ENCODE results near the gene ADGB. TPM values are rescaled to one million over a fixed set of nuclear protein-coding genes. Genes with fewer than 3 reads are reported as not detected.
A peak's percentile ranks its signal among the peaks of the same experiment; 100 is the strongest.

Gene ADGB
- total RNA-seq, 4 donors from 2014 or later = not detected

GRCh38 chr6:146767632-146768031 lies 168.9 kb downstream of the ADGB start:
- no peaks in the 10 kb centered on the region for H3K9me3 ChIP-seq
- intact Hi-C loops (cut with DNase I) = no loop called here
- 30% methylated on average over 1 of the region's 1 CpG for WGBS
- H3K4me3 ChIP-seq = no peak overlapping the region
- H3K27ac ChIP-seq (replicated peaks in 1 of 4) = no peak overlapping the region
- H3K27me3 ChIP-seq = no peaks in the 10 kb centered on the region
- DNase-seq (ENCODE audit: extremely low spot score) = no peak
- no peaks in the 10 kb centered on the region for H3K4me1 ChIP-seq
- no peak for TF ChIP-seq EP300 (IDR thresholded peaks at IDR 0.05)
- H3K36me3 ChIP-seq = no peaks in the 10 kb centered on the region

- WGBS = 57% methylated on average over 2 of the region's 2 CpGs
- intact Hi-C loops (cut with DNase I) = no loop called here
- Histone ChIP-seq H3K27ac (replicated peaks in 1 of 4) (no peak overlapping the region), H3K27me3 (no peaks in the 10 kb centered on the region), H3K4me1 (no peaks in the 10 kb centered on the region), H3K4me3 (no peak overlapping the region), H3K36me3 (no peaks in the 10 kb centered on the region), H3K9me3 (no peaks in the 10 kb centered on the region)
- TF ChIP-seq CTCF (IDR thresholded peaks at IDR 0.05) = no peak
- no peak for TF ChIP-seq EP300 (IDR thresholded peaks at IDR 0.05)
- no peak for TF ChIP-seq POLR2AphosphoS5 (IDR thresholded peaks at IDR 0.05)
- no peak for TF ChIP-seq POLR2A (IDR thresholded peaks at IDR 0.05; ENCODE audit: low read depth)
- no peak for DNase-seq (ENCODE audit: extremely low spot score)
Observed at GRCh38 chr6:146768722-146769121, 169.9 kb downstream of the ADGB start.

- Histone ChIP-seq H3K4me1 (no peaks in the 10 kb centered on the region), H3K27ac (replicated peaks in 1 of 4) (peak overlapping the region in 3 of 4 donors; percentile 20 to 55 (median 53)), H3K4me3 (peak overlapping the region in 1 of 4 donors; percentile 19), H3K9me3 (no peaks in the 10 kb centered on the region), H3K36me3 (no peaks in the 10 kb centered on the region), H3K27me3 (no peaks in the 10 kb centered on the region)
- TF ChIP-seq POLR2AphosphoS5 (IDR thresholded peaks at IDR 0.05) (no peak), EP300 (IDR thresholded peaks at IDR 0.05) (no peak), POLR2A (IDR thresholded peaks at IDR 0.05; ENCODE audit: low read depth) (no peak), CTCF (IDR thresholded peaks at IDR 0.05) (no peak)
- 81% methylated on average over 12 of the region's 13 CpGs for WGBS
- DNase-seq (ENCODE audit: extremely low spot score) = no peak
- intact Hi-C loops (cut with DNase I) = no loop called here
Observed at GRCh38 chr6:146770275-146770964, 171.6 kb downstream of the ADGB start.

GRCh38 chr6:146770965-146771735 lies 172.4 kb downstream of the ADGB start:
- WGBS = 74% methylated on average over 14 of the region's 14 CpGs
- intact Hi-C loops (cut with DNase I) = no loop called here
- H3K36me3 ChIP-seq = no peaks in the 10 kb centered on the region
- peak overlapping the region in 3 of 4 donors; percentile 20 to 55 (median 53) for H3K27ac ChIP-seq (replicated peaks in 1 of 4)
- H3K27me3 ChIP-seq = no peaks in the 10 kb centered on the region
- no peak for DNase-seq (ENCODE audit: extremely low spot score)
- H3K9me3 ChIP-seq = no peaks in the 10 kb centered on the region
- H3K4me1 ChIP-seq = no peaks in the 10 kb centered on the region
- TF ChIP-seq EP300 (IDR thresholded peaks at IDR 0.05) = no peak
- no peak for TF ChIP-seq CTCF (IDR thresholded peaks at IDR 0.05)
- peak; percentile 53 to 61 for TF ChIP-seq POLR2AphosphoS5 (IDR thresholded peaks at IDR 0.05)
- no peak for TF ChIP-seq POLR2A (IDR thresholded peaks at IDR 0.05; ENCODE audit: low read depth)
- peak overlapping the region in 1 of 4 donors; percentile 19 for H3K4me3 ChIP-seq

- Histone ChIP-seq H3K9me3 (no peaks in the 10 kb centered on the region), H3K27ac (replicated peaks in 1 of 4) (no peak overlapping the region), H3K27me3 (no peaks in the 10 kb centered on the region), H3K4me1 (no peaks in the 10 kb centered on the region), H3K36me3 (no peaks in the 10 kb centered on the region), H3K4me3 (no peak overlapping the region)
- intact Hi-C loops (cut with DNase I) = no loop called here
- no peak for TF ChIP-seq EP300 (IDR thresholded peaks at IDR 0.05)
- TF ChIP-seq POLR2A (IDR thresholded peaks at IDR 0.05; ENCODE audit: low read depth) = no peak
- no peak for TF ChIP-seq POLR2AphosphoS5 (IDR thresholded peaks at IDR 0.05)
- no peak for TF ChIP-seq CTCF (IDR thresholded peaks at IDR 0.05)
- DNase-seq (ENCODE audit: extremely low spot score) = no peak
Observed at GRCh38 chr6:146775220-146775619, 176.4 kb downstream of the ADGB start.
